Tibial nerve (tissue), 4 donors: Measurements from ENCODE around the gene WNT7A.

ENCODE experiments used
- EP300 ChIP-seq, 2 donors: sonication (generic); formaldehyde crosslinking; IDR thresholded peaks; one replicate each; pipeline ENCODE4 v1.6.1; 2017; ENCODE audit warnings: antibody characterized with exemption in 2 of 2, mild to moderate bottlenecking in 1 of 2
- POLR2A ChIP-seq, 2 donors: fragments of 450-650 bp; IDR thresholded peaks; one replicate each; pipeline ENCODE4 v1.6.1; 2017; ENCODE audit warnings: antibody characterized with exemption in 2 of 2, mild to moderate bottlenecking in 2 of 2, moderate library complexity in 2 of 2
- TF ChIP-seq, protein P1 (sequence below), 5 experiments: fragments of 200-600 bp in 3 of 5; fragments of 450-650 bp in 2 of 5; sonication (generic) in 3 of 5; IDR thresholded peaks; one replicate each; pipeline ENCODE4 v1.5.1; 2016 to 2019; ENCODE audit warnings: antibody characterized with exemption in 5 of 5, mild to moderate bottlenecking in 3 of 5, moderate library complexity in 2 of 5

DNA sequence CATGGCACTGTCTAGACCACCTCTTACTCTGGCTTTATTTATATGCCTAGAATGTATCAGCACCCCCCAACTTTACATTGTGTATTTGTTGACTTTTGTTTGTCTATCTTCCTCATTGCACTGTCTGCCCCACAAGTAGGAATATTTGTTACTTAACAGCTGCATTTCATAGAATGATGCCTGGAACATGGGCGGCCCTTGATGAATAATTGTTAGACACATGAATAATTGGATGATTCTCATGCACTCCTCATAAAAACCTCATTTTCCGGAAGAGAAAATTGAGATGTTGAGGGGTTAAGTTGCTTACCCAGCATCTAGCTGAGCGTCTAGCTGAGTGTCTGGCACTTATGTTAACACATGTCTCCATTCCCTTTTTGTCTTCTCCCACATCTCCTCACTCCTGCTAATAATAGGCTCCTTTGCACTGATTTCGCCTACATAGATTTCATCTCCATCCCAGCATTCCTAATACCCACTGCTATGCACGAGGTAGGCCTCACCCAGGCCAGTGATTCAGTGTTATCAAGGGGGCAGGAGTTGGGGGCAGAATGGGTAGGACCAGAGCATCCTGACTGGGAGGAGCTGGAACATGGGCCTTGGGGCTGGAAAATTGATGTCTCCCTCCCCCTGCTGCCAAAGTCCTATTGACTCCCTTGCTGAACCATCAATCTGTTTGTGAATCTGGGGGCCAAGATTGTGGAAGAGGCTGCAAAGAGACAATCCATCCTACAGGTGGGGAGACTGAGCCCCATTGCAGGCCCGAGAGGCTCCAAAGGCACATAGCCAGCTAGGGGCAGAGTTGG lies 7.8 kb upstream of the WNT7A start:
- TF ChIP-seq EP300 (IDR thresholded peaks at IDR 0.05), result no peak
- TF ChIP-seq, protein P1, sequence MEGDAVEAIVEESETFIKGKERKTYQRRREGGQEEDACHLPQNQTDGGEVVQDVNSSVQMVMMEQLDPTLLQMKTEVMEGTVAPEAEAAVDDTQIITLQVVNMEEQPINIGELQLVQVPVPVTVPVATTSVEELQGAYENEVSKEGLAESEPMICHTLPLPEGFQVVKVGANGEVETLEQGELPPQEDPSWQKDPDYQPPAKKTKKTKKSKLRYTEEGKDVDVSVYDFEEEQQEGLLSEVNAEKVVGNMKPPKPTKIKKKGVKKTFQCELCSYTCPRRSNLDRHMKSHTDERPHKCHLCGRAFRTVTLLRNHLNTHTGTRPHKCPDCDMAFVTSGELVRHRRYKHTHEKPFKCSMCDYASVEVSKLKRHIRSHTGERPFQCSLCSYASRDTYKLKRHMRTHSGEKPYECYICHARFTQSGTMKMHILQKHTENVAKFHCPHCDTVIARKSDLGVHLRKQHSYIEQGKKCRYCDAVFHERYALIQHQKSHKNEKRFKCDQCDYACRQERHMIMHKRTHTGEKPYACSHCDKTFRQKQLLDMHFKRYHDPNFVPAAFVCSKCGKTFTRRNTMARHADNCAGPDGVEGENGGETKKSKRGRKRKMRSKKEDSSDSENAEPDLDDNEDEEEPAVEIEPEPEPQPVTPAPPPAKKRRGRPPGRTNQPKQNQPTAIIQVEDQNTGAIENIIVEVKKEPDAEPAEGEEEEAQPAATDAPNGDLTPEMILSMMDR (IDR thresholded peaks at IDR 0.05), result no peak
- TF ChIP-seq POLR2A (IDR thresholded peaks at IDR 0.05), result no peak
